DOHH2 (cell line): ENCODE results near the gene TFB1M.
A peak's percentile ranks its signal among the peaks of the same experiment; 100 is the strongest.
"Not testable (repeated sequence)": the region's sequence is repeated elsewhere in the genome, so short reads cannot be mapped to it uniquely, and the experiment has no call there.

Source experiments
- H3F3A ChIP-seq: fragments of 200-600 bp; sonication (generic), shearing (Covaris generic); 2 replicates; pipeline ENCODE4 v1.6.0; 2016; ENCODE audit warnings: antibody characterized with exemption, mild to moderate bottlenecking; ENCODE audit not compliant: control insufficient read depth, insufficient read depth
- H3K27ac ChIP-seq: fragments of 200-600 bp; sonication (generic); 2 replicates; pipeline ENCODE4 v1.5.1; 2014; ENCODE audit warnings: low read depth, mild to moderate bottlenecking, low read length, moderate library complexity
- H3K27me3 ChIP-seq: fragments of 200-600 bp; sonication (generic); 2 replicates; pipeline ENCODE4 v1.6.1; 2014; ENCODE audit warnings: mild to moderate bottlenecking, low read length, mixed read lengths; ENCODE audit not compliant: control insufficient read depth
- H3K36me3 ChIP-seq: fragments of 200-600 bp; sonication (generic); 2 replicates; pipeline ENCODE4 v1.6.1; 2014; ENCODE audit warnings: mild to moderate bottlenecking, low read length, moderate library complexity, mixed read lengths; ENCODE audit not compliant: control insufficient read depth
- H3K4me1 ChIP-seq: fragments of 200-600 bp; sonication (generic); 2 replicates; pipeline ENCODE4 v1.6.1; 2014; ENCODE audit warnings: mild to moderate bottlenecking, low read length, mixed read lengths; ENCODE audit not compliant: control insufficient read depth
- H3K4me2 ChIP-seq: fragments of 200-600 bp; sonication (generic); 2 replicates; pipeline ENCODE4 v1.6.0; 2014; ENCODE audit warnings: mild to moderate bottlenecking, low read length, moderate library complexity
- H3K4me3 ChIP-seq: fragments of 200-600 bp; sonication (generic); 2 replicates; pipeline ENCODE4 v1.5.1; 2014; ENCODE audit warnings: mild to moderate bottlenecking, low read length, mixed read lengths
- H3K79me2 ChIP-seq: fragments of 200-600 bp; sonication (generic); 2 replicates; pipeline ENCODE4 v1.6.1; 2014; ENCODE audit warnings: mild to moderate bottlenecking, low read length, mixed read lengths; ENCODE audit not compliant: control insufficient read depth
- H3K9me2 ChIP-seq: fragments of 200-600 bp; sonication (generic); replicated peaks from 2 replicates; pipeline ENCODE4 v1.6.1; 2014; ENCODE audit warnings: mild to moderate bottlenecking, low read length, mixed read lengths; ENCODE audit not compliant: control insufficient read depth
- H3K9me3 ChIP-seq: fragments of 200-600 bp; sonication (generic); 2 replicates; pipeline ENCODE4 v1.6.1; 2014; ENCODE audit warnings: antibody characterized with exemption, low read length, mixed read lengths; ENCODE audit not compliant: control insufficient read depth, insufficient read depth
- H4K20me1 ChIP-seq: fragments of 200-600 bp; sonication (generic); 2 replicates; pipeline ENCODE4 v1.6.0; 2014; ENCODE audit warnings: low read depth, mild to moderate bottlenecking, antibody characterized with exemption, low read length, moderate library complexity; ENCODE audit not compliant: control insufficient read depth, insufficient read depth
- EZH2phosphoT487 ChIP-seq: fragments of 200-600 bp; sonication (generic); IDR thresholded peaks from 2 replicates; pipeline ENCODE4 v1.6.1; 2017; ENCODE audit warnings: borderline replicate concordance, mild to moderate bottlenecking, antibody characterized with exemption, low read length, moderate library complexity, mixed read lengths
- TF ChIP-seq, protein P1 (sequence below): fragments of 200-600 bp; sonication (generic); IDR thresholded peaks from one replicate; pipeline ENCODE4 v1.5.1; 2014; ENCODE audit warnings: antibody characterized with exemption, mild to moderate bottlenecking, low read depth, low read length; ENCODE audit not compliant: poor library complexity, severe bottlenecking

TFB1M gene

DNA sequence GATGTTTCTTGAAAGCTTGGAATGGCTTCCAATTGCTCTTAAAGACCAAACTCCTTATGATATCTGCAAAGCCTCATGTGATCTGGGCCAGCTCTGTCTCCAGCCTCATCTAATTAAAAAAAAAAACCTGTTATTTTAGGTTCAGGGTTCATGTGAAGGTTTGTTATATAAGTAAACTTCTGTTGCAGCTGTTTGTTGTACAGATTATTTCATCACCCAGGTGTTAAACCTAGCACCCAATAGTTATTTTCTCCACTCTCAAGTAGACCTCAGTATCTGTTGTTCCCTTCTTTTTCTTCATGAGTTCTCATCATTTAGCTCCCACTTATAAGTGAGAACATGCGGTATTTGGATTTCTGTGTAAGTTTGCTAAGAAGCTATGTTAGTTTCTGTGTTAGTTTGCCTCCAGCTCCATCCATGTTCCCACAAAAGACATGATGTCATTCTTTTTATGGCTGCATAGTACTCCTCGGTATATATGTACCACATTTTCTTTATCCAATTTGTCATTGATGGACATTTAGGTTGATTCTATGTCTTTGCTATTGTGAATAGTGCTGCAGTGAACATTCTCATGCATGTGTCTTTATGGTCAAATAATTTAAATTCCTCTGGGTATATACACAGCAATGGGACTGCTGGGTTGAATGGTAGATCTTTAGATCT lies 30.2 kb upstream of the TFB1M start:
- H3K4me1 ChIP-seq, result peaks cover 67% of the 10 kb centered on the region
- H3K79me2 ChIP-seq, result no peaks in the 10 kb centered on the region
- H3F3A ChIP-seq, result no peaks in the 10 kb centered on the region
- peaks cover 61% of the 10 kb centered on the region for H3K9me3 ChIP-seq
- H3K4me3 ChIP-seq, result no peak overlapping the region
- H3K27ac ChIP-seq, result peak overlapping the region; percentile 13; the same call in 1 of the 2 replicates
- no peaks in the 10 kb centered on the region for H4K20me1 ChIP-seq
- no peak overlapping the region for H3K4me2 ChIP-seq
- H3K9me2 ChIP-seq, result no peaks in the 10 kb centered on the region
- TF ChIP-seq, protein P1, sequence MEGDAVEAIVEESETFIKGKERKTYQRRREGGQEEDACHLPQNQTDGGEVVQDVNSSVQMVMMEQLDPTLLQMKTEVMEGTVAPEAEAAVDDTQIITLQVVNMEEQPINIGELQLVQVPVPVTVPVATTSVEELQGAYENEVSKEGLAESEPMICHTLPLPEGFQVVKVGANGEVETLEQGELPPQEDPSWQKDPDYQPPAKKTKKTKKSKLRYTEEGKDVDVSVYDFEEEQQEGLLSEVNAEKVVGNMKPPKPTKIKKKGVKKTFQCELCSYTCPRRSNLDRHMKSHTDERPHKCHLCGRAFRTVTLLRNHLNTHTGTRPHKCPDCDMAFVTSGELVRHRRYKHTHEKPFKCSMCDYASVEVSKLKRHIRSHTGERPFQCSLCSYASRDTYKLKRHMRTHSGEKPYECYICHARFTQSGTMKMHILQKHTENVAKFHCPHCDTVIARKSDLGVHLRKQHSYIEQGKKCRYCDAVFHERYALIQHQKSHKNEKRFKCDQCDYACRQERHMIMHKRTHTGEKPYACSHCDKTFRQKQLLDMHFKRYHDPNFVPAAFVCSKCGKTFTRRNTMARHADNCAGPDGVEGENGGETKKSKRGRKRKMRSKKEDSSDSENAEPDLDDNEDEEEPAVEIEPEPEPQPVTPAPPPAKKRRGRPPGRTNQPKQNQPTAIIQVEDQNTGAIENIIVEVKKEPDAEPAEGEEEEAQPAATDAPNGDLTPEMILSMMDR, result no peak
- no peak for TF ChIP-seq EZH2phosphoT487
- peaks cover 45% of the 10 kb centered on the region for H3K36me3 ChIP-seq
- H3K27me3 ChIP-seq, result no peaks in the 10 kb centered on the region

DNA sequence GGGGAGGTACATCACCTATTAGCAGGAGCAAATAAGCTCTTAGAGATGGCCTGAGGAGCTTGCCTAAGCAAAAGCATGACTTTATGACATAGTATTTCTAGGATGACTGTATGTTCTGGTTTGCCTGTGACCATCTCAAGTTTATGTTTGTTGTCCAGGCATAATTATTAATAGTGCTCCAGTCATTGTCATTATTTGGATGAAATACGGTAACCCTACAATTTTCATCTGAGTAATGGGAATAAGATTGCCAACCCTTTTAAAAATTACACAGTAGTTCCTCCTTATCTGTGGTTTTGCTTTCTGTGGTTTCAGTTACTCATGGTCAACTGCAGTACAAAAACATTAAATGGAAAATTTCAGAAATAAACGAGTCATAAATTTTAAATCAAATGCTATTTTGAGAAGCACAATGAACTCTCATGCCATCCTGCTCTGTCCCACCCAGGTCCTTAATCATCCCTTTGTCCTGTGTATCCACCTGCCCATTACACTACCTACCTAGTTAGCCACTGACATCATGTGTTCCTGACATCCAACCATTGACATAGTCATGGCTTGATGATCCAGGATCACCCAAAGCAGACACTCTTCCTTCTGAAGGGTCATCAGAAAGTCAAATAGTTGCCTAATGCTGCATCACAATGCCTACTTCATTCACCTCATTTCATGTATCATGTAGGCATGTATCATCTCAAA lies 27.0 kb upstream of the TFB1M start:
- Histone ChIP-seq H3K9me3 (peaks cover 41% of the 10 kb centered on the region), H3K27ac (peak overlapping the region; percentile 55), H3K4me2 (peak overlapping the region; percentile 44), H3K4me3 (peak overlapping the region; percentile 42), H3K4me1 (peaks cover 43% of the 10 kb centered on the region), H3F3A (no peaks in the 10 kb centered on the region), H3K27me3 (no peaks in the 10 kb centered on the region), H3K36me3 (peaks cover 18% of the 10 kb centered on the region), H3K9me2 (no peaks in the 10 kb centered on the region), H4K20me1 (no peaks in the 10 kb centered on the region), H3K79me2 (no peaks in the 10 kb centered on the region)
- TF ChIP-seq, protein P1, result no peak
- TF ChIP-seq EZH2phosphoT487, result no peak

DNA sequence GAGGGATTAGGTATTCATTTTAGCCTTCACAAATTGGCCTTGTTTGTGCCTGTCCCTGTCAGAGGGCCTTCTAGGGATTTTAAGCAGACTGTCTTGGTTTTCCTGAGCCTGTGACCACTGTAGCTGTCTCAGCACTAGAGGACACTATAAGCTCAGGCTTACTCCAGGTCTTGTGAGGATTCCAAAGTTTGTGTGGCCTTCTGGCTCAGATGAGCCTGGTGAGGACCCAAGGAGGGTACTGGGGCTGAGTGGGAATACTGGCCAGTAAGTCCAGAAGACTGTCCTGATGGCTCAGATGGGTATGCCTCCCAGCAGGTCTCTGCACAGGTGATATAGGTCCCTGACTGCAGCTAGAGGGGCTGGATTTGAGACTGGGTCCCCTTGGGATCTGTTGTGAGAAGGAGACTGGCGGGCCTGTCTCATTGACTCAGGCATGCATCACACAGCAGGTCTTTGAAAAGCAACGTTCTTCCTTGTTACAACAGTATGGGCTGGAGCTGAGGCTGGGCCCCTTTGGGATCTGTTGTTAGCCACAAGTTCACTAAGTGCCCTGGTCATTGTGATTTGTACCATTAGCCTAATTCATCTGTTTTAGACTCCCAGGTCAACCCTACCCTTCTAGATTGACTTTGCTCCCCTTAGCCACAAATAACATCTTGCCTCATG lies 26.3 kb upstream of the TFB1M start:
- peaks cover 18% of the 10 kb centered on the region for H3K36me3 ChIP-seq
- TF ChIP-seq, protein P1, result no peak
- no peak for TF ChIP-seq EZH2phosphoT487
- peak overlapping the region; percentile 42 for H3K4me3 ChIP-seq
- peak overlapping the region; percentile 55 for H3K27ac ChIP-seq
- H3K9me3 ChIP-seq, result peaks cover 39% of the 10 kb centered on the region
- H3K79me2 ChIP-seq, result no peaks in the 10 kb centered on the region
- no peaks in the 10 kb centered on the region for H3K27me3 ChIP-seq
- H4K20me1 ChIP-seq, result no peaks in the 10 kb centered on the region
- H3F3A ChIP-seq, result no peaks in the 10 kb centered on the region
- peak overlapping the region; percentile 44 for H3K4me2 ChIP-seq
- peaks cover 43% of the 10 kb centered on the region for H3K4me1 ChIP-seq
- no peaks in the 10 kb centered on the region for H3K9me2 ChIP-seq

DNA sequence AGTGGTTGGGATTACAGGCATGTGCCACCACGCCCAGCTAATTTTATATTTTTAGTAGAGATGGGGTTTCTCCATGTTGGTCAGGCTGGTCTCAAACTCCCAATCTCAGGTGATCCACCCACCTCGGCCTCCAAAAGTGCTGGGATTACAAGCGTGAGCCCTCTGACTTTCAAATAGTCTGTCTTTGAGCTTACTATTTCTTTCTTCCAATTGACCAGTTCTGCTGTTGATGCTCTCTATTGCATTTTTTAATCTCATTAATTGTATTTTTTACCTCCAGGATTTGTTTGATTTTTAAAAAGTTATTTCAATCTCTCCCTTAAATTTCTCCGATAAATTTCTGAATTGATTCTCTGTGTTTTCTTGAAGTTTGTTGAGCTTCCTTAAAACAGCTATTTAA lies 25.6 kb upstream of the TFB1M start:
- not testable (repeated sequence) for H3K27ac ChIP-seq, H3K27me3 ChIP-seq, H3K9me2 ChIP-seq, H3F3A ChIP-seq, H3K4me2 ChIP-seq, H3K4me3 ChIP-seq, H3K79me2 ChIP-seq, H4K20me1 ChIP-seq
- peaks cover 43% of the 10 kb centered on the region for H3K4me1 ChIP-seq
- H3K36me3 ChIP-seq, result peaks cover 18% of the 10 kb centered on the region
- peaks cover 40% of the 10 kb centered on the region for H3K9me3 ChIP-seq

DNA sequence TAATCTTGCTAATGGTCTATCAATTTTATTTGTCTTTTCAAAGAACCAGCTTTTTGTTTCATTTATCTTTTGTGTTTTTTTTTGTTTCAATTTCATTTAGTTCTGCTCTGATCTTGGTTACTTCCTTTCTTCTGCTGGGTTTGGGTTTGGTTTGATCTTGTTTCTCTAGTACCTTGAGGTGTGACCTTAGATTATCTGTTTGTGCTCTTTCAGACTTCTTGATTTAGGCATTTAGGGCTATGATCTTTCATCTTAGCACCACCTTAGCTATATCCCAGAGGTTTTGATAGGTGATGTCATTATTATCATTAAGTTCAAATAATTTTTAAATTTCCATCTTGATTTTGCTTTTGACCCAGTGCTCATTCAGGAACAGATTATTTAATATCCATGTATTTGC lies 24.0 kb upstream of the TFB1M start:
- not testable (repeated sequence) for H3K27me3 ChIP-seq, H3K4me3 ChIP-seq, H3K27ac ChIP-seq, H3K9me2 ChIP-seq, H3K4me2 ChIP-seq, H3K79me2 ChIP-seq, H3F3A ChIP-seq, H4K20me1 ChIP-seq
- Histone ChIP-seq H3K36me3 (peaks cover 15% of the 10 kb centered on the region), H3K4me1 (peaks cover 43% of the 10 kb centered on the region), H3K9me3 (peaks cover 31% of the 10 kb centered on the region)
